SK-N-MC (cell line): ENCODE results near the gene WDR64.
"Not testable (repeated sequence)": the region's sequence is repeated elsewhere in the genome, so short reads cannot be mapped to it uniquely, and the experiment has no call there.

Source experiments
- DNase-seq: peaks from one replicate; pipeline ENCODE4 v3.0.0-alpha.2; 2011; ENCODE audit warnings: low read depth, low spot score
- H3K27ac ChIP-seq: fragments of 200-600 bp; sonication (generic); 2 replicates; pipeline ENCODE4 v1.5.1; 2016; ENCODE audit warnings: mixed run types
- H3K36me3 ChIP-seq: fragments of 200-600 bp; sonication (generic); 2 replicates; pipeline ENCODE4 v1.6.1; 2017; ENCODE audit warnings: antibody characterized with exemption, low read length, mixed read lengths; ENCODE audit not compliant: insufficient read depth
- H3K4me3 ChIP-seq: fragments of 200-600 bp; sonication (generic); 2 replicates; pipeline ENCODE4 v1.5.1; 2016
- H3K9ac ChIP-seq: fragments of 200-600 bp; sonication (generic); 2 replicates; pipeline ENCODE4 v1.8.0; 2017; ENCODE audit warnings: mixed run types, mixed read lengths; ENCODE audit not compliant: insufficient read length
- H3K9me3 ChIP-seq: fragments of 200-600 bp; sonication (generic); 2 replicates; pipeline ENCODE4 v1.6.1; 2017; ENCODE audit warnings: low read depth, mild to moderate bottlenecking, antibody characterized with exemption, low read length, moderate library complexity, mixed read lengths
- EZH2 ChIP-seq: fragments of 200-600 bp; sonication (generic); IDR thresholded peaks from one replicate; pipeline ENCODE4 v1.6.1; 2017; ENCODE audit warnings: antibody characterized with exemption
- FOXP2 ChIP-seq: optimal IDR thresholded peaks from 2 replicates; pipeline ENCODE3; 2011; ENCODE audit warnings: mild to moderate bottlenecking, moderate library complexity; ENCODE audit not compliant: insufficient read depth; ENCODE audit errors: extremely low read length, control extremely low read depth
- POLR2AphosphoS5 ChIP-seq: IDR thresholded peaks from 2 replicates; pipeline ENCODE4 v1.6.1; 2012; ENCODE audit warnings: mild to moderate bottlenecking, low read depth, low read length, borderline replicate concordance

The WDR64 gene

DNA sequence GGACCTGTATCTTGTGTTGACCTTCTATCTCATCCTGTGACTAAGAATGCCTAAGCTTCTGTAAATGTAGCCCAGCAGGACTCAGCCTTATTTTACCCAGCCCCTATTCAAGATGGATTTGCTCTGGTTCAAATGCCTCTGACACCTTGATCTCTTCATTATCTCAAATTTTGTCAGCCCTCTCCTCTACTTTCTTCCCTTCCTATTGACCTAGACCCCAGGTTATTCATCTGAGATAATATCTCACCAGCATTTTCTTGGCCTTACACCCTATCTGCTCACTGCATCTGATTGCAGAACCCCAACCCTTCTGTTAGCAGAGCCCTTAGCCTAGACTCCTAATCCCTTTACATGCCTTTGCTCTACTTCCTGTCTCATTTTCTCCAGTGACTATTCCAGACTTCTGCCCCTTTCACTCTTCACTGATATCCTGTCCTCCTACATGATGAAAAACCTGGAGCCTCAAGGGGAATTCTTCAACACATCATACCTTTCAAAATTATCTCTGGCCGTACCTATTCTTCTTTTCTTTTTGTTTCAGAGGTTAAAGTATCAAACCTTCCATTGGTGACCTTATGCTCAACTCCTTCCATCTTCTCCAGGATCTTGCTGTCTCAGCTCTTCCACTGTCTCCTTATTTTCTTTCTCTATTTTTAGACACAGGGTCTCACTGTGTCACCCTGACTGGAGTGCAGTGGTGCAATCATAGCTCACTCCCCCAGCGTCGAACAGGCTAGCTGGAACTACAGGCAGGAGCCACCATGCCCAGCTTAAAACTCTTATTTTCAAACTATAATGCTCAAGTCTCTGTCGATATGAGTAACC is 44.9 kb downstream of the WDR64 start:
- H3K36me3 ChIP-seq: no peaks in the 10 kb centered on the region
- no peak for TF ChIP-seq FOXP2
- TF ChIP-seq EZH2: no peak
- no peak for TF ChIP-seq POLR2AphosphoS5
- no peak for DNase-seq
- no peak overlapping the region for H3K9ac ChIP-seq
- no peaks in the 10 kb centered on the region for H3K9me3 ChIP-seq
- no peak overlapping the region for H3K4me3 ChIP-seq
- H3K27ac ChIP-seq: no peak overlapping the region

DNA sequence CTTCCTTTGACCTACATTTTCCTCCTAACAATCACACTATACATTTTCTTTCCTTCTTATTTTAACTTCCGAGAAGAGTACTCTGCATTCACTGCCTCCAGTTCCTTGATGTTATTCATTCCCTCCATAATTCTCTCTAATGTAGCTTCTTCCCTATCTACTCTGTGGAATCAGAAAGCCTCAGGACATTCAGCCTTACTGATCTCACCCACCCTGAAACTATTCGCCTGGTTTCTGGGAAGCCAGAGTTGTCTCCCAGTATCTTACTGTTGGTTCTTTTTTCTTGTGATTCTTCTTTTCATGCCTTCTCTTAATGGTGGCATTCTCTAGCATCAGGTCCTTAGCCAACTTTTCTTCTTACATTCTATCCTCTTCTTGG is 45.5 kb downstream of the WDR64 start:
- no peak overlapping the region for H3K27ac ChIP-seq
- H3K36me3 ChIP-seq: no peaks in the 10 kb centered on the region
- H3K9ac ChIP-seq: no peak overlapping the region
- H3K4me3 ChIP-seq: no peak overlapping the region
- TF ChIP-seq EZH2 (no peak), FOXP2 (no peak), POLR2AphosphoS5 (no peak)
- DNase-seq: no peak
- H3K9me3 ChIP-seq: no peaks in the 10 kb centered on the region

DNA sequence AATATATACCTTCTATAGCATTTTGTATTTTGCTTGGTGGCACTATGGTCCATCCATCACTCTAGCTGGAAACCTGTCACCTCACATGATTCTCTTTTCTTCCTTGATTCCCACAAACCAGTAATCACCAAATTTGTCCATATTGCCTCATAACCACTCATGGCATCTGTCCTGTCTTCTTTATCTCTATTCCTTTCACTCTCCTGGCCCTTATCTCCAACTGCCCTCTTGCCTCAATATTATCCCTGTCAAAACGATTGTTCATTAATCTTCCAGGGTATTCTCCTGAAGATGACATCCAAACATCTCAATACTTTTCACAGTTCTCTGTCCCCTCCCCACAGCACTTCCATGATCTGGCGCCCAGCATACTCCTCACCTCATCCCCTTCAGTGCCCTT is 46.1 kb downstream of the WDR64 start:
- TF ChIP-seq EZH2 (no peak), FOXP2 (no peak), POLR2AphosphoS5 (no peak)
- Histone ChIP-seq H3K27ac (no peak overlapping the region), H3K36me3 (no peaks in the 10 kb centered on the region), H3K9ac (no peak overlapping the region), H3K4me3 (no peak overlapping the region), H3K9me3 (no peaks in the 10 kb centered on the region)
- no peak for DNase-seq

DNA sequence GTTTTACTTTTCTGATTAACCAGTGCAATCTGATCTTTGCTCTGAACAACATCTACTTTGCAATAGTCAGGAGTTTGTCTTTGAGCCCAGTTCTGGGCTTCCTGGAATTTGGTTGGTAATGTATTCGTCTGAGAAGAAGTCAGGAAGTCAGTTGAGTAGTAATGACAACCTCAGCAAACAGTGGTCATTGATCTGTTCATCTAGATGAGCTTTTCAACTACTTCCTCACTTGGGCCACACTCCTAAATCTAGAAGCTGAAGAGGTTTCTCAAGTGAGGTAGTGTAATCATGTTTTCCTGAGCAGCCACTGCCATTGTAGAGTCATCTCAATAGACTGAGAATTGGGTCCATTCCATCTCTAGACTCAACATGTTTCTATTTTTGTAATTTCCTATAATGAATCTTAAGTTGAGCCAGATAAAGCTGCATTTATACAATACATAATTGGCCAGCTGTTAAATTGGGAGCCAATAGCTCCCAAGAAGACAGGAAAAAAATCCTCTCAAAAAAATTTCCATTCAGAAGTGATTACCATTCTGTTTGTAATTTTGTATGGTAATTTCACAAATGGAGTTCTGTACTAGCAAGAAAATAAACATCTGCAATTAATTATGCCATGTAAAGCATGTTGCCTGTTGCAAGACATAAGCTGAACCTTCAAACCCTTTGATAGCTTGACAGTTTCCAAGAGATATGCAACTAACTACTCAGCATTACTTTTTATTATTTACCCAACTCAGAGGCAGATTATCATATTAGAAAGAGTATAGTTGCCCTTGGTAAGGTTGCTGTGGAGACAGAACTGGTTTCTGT is 49.6 kb downstream of the WDR64 start:
- Histone ChIP-seq H3K27ac (peak overlapping the region; percentile 94), H3K36me3 (no peaks in the 10 kb centered on the region), H3K9me3 (no peaks in the 10 kb centered on the region), H3K4me3 (peak overlapping the region; percentile 61), H3K9ac (no peak overlapping the region)
- TF ChIP-seq POLR2AphosphoS5 (peak; percentile 35; the same call in 1 of the 2 replicates), FOXP2 (peak; percentile 7), EZH2 (no peak)
- peak; percentile 66 for DNase-seq

DNA sequence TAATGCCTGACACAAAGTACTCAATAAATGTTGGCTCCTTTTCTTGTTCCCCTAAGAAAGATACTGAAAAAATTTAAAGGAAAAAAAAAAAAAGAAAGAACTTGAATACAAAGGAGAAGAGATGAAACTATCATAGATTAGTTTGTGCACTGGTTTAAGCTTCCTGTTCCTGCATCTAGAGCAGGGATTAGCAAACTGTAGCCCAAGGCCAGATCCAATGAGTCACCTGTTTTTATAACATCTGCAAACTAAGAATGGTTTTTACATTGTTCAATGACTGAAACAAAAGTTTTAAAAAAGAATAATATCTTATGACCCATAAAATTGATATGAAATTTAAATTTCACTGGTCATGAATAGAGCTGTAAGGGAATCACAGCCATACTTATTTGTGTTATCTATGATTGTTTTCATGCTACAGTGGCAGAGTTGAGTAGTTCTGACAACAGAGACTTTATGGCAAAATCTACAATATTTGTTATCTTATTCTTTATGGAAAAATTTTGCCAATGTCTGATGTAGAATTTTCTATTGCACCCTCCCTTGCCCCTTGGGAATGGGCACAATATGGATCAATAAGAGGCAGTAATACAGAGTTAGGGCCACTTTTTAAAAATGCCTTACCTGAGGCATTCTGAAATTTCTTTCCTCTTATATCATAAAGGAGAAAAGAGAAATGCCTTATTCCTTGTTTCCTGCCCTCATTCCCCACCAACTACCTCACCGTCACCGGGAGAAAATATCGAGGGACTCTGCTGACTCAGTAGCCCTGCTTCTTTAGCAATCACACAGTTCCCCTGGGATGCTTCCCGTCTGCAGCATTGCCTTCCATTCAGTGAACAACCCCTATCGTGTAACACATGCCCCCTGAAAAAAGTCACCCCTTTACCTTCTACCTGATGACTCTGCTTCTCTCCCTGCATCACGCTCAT is 50.6 kb downstream of the WDR64 start:
- no peak overlapping the region for H3K9ac ChIP-seq
- no peak for DNase-seq
- TF ChIP-seq EZH2 (no peak), POLR2AphosphoS5 (no peak), FOXP2 (no peak)
- no peaks in the 10 kb centered on the region for H3K36me3 ChIP-seq
- H3K27ac ChIP-seq: peak overlapping the region; percentile 94
- H3K9me3 ChIP-seq: no peaks in the 10 kb centered on the region
- peak overlapping the region; percentile 61 for H3K4me3 ChIP-seq

DNA sequence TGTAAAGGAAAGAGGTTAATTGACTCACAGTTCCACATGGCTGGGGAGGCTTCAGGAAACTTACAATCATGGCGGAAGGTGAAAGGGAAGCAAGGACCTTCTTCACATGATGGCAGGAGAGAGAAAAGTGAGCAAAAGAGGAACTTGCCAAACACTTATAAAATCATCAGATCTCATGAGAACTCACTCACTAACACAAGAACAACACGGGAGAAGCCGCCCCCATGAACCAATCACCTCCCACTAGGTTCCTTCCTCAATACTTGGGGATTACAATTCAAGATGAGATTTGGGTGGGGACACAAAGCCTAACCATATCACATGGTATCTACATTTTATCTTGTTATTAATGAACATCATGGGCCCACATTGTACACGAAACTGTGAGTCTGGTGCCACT is 51.7 kb downstream of the WDR64 start:
- not testable (repeated sequence) for H3K36me3 ChIP-seq, H3K4me3 ChIP-seq, H3K9ac ChIP-seq, H3K27ac ChIP-seq, H3K9me3 ChIP-seq, DNase-seq

DNA sequence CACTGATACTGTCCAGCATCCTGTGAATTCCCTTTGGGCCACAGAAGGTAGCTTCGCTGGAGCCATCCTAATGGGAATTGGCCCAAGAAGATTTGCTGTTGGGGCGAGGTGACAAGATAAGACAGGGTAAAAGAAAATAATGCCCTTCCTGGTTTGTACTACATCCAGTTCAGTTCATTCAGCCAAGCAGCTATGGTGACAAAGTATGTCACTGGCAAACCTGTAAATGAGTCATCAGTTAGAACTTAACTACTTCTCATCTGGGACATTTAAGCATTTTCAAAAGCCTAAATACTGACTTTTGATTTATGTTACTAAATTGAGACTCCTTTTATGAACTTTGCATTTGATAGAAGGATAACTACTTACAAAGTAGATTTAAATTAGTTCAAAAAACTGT is 54.2 kb downstream of the WDR64 start:
- no peaks in the 10 kb centered on the region for H3K36me3 ChIP-seq
- H3K4me3 ChIP-seq: no peak overlapping the region
- no peak for DNase-seq
- no peak overlapping the region for H3K9ac ChIP-seq
- H3K9me3 ChIP-seq: no peaks in the 10 kb centered on the region
- H3K27ac ChIP-seq: no peak overlapping the region
- TF ChIP-seq FOXP2 (no peak), POLR2AphosphoS5 (no peak), EZH2 (no peak)

DNA sequence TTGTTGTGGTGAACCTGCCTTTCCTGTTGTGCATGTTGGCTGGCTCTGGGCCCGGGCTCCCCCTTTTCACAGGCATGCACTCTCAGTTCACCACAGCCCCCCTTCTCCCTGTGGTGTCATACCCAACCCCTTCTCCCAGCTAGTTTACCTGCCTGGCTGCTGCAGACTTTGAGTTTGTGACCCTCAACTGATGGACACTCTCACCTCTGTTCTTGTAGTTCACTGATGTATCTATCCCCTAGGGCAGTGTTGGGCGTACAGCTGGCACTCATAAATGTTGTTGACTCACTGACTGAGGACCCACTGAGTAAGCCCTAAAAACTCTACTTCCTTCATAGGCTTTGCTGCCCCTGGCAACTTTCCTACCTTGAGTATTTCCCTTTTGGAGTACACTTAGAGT is 54.9 kb downstream of the WDR64 start:
- no peaks in the 10 kb centered on the region for H3K36me3 ChIP-seq
- H3K27ac ChIP-seq: no peak overlapping the region
- no peak overlapping the region for H3K9ac ChIP-seq
- no peak for DNase-seq
- TF ChIP-seq FOXP2 (peak; percentile 18), POLR2AphosphoS5 (no peak)
- H3K9me3 ChIP-seq: no peaks in the 10 kb centered on the region
- H3K4me3 ChIP-seq: no peak overlapping the region

DNA sequence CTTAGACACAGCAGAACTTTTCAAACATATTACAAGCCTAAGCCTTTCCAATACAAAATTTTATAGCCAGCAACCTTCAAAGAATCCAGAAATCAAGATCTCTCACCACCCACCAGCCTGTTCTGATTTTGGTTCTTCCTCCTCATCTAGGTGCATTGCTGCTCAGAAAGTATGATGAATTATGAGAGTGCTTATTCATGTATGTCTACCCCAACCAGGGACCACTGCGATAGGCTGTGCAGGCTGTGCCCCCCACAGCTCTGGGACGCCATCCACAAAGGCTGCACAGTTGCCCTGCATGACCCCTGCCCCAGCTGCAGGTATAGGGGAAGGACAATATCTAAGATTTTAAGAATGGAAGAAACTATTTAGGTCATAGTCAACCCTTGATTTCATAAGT is 55.4 kb downstream of the WDR64 start:
- no peaks in the 10 kb centered on the region for H3K36me3 ChIP-seq
- H3K27ac ChIP-seq: no peak overlapping the region
- no peak for DNase-seq
- H3K9me3 ChIP-seq: no peaks in the 10 kb centered on the region
- TF ChIP-seq POLR2AphosphoS5: no peak
- no peak for TF ChIP-seq FOXP2
- TF ChIP-seq EZH2: no peak
- no peak overlapping the region for H3K4me3 ChIP-seq
- H3K9ac ChIP-seq: no peak overlapping the region
